GM19395 (cell line): ENCODE data around the gene MARK3.

Experiments
- ATAC-seq: cut with Tn5 transposase; IDR thresholded peaks from one replicate; pipeline ENCODE4 v1.9.1; 2021; ENCODE audit warnings: mild to moderate bottlenecking, moderate library complexity; ENCODE audit not compliant: unreplicated experiment

MARK3 gene

DNA sequence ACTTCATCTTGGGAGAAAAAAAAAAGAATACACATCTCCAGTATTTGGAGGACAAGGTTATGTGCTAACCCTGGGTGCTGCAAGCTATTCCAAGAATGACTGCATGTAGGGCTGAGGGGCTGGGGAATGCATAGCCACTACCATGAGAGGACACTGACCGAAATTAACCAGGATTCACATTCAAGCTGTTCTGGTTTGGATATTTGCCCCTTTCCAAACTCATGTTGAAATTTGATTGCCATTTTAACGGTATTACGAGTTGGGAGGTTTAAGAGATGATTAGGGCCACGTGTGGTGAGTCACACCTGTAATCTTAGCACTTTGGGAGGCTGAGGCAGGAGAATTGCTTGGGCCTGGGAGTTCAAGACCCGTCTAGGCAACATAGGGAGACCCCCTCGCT lies 18.5 kb upstream of the MARK3 start:
- ATAC-seq: no peak

DNA sequence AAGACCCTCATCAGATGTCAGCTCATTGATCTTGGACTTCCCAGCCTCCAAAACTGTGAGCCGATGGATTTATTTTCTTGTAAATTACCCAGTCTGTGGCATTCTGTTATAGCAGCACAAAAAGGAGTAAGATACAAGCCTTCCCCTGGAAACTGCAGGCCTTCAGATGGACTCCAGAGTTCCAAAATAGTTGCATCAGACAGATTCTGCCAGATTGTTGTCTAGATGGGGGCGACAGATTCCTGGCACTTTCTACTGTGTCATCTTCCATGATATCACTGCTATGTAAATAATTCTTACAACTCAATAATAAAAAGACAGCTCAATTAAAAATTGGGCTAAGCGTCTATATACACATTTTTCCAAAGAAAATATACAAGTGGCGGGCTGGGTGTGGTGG lies 17.2 kb upstream of the MARK3 start:
- no peak for ATAC-seq

DNA sequence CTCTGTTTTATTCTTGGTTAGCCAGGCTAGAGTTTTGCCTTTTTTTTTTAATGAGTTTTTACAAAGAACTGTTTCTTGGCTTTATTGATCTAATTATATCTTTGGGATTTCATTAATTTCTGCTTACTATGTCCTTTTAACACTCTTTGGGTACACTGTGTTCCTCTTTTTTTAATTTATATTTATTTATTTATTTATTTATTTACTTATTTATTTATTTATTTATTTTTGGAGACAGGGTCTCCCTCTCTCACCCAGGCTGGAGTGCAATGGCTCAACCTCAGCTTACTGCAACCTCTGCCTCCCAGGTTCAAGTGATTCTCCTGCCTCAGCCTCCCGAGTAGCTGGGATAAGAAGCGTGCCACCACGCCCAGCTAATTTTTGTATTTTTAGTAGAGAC lies 15.1 kb upstream of the MARK3 start:
- ATAC-seq: no peak

DNA sequence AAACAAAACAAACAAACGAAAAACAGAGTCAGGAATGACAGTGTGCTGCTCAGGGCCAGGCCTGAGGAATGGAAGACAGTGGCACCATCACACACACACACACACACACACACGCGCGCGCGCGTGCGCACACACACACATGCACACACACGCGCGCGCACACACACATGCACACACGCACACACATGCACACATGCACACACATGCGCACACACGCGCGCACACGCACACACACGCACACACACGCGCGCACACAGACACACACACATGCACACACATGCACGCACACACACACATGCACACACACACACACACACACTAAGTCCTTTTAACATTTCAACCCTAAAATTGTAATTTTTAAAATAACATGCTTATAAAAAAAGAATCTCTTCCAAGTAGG lies 13.2 kb upstream of the MARK3 start:
- ATAC-seq: no peak

DNA sequence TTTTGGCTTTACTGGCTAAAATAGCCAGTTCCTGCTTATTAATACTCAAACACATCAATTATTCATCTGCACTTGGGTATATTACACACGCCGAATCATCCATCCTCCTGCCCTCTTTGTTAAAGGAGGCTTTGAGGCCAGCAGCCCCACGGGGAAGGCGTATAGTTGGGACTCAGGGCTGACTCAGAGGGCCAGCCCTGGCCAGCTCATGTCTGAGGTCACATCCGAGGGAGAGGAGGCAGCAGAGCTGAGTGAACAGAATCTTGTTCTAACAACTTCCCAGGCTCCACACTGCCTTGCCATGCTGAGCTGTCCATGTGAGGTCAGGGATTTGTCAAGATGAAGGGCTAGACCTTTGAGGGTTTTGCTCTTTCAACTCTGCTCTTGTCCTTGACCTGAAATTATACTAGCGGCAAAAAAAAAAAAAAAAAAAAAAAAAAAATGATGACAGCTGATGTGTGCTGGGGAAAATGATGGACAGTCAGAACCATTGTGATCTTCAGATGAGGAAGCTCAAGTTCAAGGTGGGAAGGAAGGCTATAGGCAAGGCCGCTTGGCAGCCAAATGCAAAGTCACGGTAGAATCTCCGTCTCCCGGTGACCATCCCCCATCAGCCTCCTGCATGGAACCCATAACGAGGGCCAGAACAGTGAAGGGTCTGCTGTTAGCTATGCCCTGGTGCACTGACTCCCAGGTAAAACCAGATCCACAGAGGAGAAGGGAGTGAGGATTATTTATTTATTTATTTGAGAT lies 12.5 kb upstream of the MARK3 start:
- ATAC-seq: no peak

DNA sequence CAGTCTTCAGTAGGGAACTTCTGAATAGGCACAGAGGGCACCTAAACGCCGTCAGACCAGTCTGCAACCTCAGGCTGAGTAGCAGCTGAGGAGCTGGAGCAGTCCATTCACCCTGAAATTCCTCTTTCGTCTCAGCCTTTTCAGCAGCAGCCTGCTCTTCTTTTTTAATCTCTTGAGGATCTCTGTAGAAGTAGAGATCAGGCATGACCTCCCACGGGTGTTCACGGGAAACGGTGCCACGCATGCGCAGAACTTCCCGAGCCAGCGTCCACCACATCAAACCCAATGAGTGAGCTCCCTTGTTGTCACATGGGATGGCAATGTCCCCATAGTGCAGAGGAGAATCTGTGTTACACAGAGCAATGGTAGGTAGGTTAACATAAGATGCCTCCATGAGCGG lies 11.1 kb upstream of the MARK3 start:
- ATAC-seq: no peak

DNA sequence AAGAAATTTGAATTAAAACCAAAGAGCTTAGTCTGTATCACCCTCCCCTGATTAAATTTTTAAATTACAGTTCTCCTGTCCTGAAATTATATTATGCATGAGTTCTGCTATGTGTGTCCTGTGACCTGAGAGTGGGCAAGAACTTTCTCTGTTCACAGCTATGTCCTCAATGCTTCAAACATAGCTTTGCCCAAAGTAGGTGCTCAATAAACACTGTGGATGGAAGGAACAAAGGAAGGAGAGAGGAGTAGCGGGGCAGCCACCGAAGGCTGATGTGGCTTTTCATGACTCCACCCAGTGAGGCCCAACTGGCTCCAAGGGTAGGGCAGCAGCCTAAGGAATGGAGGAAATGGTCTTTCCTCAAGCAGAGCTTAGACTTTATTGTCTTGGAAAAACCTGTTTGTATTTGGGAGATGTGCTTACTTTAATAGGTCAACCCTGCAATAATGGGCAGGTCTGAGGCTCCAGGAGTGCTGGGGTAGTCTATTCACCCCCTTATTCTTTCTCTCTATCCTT lies 7.6 kb upstream of the MARK3 start:
- ATAC-seq: no peak

DNA sequence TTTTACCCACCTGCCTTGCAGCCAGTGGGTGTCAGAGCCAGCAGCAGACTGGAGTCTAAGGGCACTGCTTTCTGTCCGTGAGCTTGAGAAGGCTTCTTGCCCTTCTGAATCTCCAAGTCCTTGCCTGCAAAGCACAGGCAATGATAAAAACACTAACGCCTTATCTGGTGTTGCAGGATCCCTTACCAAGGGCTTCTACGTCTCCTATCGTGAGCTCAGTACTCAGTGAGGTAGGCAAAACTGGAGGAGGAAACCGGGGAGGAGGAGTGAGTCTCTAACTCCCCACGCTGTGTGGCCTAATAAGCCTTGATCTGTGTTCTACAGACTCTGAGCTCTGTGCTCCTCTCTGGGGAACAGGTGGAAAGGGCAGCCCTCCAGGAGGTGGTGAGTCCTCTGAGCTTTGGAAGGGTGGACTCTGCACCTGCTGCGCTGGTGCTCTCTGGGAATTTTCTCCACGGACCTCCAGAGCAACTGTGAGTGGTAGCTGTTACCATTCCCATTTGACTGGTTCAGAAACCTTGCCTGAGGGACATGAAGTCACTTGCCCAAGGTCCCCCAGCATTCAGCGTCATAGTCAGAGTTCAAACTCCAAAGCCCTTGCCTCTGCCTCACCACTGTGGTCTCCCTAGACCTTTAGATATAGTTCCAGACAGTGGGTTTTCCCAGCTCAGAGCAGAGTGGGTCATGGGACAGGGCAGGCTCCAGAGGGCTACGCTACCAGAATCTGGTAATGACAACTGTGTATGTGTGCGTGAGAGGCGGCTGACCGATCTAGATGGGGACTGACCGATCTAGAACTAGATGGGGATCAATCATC lies 7.0 kb upstream of the MARK3 start:
- ATAC-seq: no peak

DNA sequence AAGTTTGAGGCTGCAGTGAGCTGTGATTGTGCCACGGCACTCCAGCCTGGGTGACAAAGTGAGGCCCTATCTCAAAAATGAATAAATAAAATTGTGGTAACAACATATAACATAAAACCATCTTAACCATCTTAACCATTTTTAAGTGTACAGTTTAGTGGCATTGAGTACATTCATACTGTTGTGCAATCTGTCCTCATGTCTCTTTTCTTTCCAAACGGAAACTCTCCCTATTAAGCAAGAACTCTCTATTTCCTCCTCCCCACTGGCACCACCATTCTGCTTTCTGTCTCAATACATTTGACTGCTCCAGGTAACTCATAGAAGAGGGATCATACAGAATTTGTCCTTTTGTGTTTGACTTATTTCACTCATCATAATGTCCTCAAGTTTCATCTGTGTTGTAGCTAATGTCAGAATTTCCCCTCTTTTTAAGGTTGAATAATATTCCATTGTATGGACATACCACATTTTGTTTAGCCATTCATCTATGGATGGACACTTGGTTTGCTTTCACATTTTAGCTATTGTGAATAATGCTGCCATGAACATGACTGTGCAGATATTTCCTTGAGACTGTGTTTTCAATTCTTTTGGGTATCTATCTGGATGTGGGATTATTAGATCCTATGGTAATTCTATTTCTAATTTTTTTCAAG lies 4.4 kb upstream of the MARK3 start:
- no peak for ATAC-seq

DNA sequence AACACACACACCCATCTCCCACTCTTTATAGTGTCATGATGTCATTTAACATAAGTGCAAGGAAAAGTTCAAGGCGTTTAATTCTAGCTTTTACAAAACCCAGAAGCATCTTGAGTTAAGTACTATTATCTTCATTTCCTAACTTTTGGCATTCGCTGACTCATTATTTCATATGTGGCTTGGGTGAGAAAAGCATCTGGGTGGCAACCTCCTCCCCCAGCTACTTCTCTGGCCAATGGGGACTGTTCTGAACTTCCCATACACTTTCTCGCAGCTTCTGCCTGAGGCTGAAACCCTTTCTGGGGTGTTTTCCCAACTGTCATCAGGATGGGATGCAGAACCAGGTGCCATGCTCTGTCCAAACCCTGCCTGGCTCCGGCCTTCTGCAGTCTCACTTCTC lies 2.8 kb upstream of the MARK3 start:
- ATAC-seq: no peak

DNA sequence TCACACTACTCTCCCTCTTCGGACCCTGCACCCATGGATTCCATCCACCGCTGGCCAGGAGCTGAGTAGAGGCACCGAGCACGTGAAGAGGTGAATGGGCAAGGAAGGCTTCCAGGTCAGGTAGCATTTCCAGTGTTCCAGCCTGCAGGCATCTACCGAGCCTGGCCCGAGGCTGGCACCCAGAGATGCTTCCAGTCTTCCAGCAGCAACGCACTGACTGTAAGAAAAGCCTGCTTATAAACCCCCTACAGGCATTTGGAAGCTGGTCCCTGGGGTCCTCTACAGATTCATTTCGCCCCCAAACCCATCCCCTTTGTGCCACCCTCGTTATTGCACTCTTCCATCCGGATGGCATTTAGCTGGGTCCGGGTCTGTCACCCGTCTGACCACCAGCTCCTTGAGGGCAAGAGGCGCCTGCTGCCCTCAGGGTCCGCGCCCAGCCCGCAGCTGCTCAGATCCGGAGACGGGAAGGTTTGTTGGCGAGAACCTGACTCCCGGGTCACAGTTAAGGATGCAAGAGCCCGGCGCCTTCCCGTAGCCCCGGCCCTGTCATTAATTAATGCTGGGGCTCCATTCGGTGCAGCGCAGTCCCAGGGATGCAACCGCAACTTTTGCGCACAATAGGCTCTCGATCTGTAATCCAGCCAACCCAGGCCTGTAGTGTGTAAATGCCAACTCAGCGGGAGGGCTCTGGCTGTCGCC lies 614 bp upstream of the MARK3 start:
- peak; percentile 28 for ATAC-seq

DNA sequence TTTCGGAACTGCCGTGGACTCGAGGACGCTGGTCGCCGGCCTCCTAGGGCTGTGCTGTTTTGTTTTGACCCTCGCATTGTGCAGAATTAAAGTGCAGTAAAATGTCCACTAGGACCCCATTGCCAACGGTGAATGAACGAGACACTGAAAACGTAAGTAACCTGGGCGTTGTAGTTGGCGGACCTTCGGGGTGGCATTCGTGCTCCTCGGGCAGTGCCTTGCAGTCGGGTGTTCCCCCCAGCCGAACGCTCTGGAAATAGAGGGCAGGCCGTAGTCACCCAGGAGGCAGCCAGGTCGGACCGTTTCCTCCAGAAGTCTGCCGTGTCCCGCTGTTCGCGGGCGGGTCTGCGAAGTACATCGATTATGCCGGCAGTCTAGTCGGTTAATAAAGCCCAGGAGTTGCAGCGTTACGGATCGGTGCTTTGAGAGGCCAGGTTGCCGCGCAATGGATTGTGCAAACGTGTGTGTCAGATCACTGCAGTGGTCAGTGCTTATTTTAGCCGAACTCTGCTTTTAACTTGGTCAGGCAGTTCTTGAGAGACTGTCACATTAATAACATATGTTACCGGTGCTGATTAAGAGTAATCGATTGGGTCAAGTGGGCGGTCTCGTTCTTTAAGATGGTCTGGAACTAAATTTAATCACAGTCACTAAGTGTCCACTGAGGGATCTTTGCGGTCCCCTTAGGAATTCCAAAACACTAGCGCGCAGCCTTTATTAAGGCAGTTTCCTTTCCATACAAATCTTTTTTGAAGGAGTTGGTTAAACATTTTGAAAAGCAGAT lies 906 bp downstream of the MARK3 start:
- ATAC-seq: peak; percentile 13

DNA sequence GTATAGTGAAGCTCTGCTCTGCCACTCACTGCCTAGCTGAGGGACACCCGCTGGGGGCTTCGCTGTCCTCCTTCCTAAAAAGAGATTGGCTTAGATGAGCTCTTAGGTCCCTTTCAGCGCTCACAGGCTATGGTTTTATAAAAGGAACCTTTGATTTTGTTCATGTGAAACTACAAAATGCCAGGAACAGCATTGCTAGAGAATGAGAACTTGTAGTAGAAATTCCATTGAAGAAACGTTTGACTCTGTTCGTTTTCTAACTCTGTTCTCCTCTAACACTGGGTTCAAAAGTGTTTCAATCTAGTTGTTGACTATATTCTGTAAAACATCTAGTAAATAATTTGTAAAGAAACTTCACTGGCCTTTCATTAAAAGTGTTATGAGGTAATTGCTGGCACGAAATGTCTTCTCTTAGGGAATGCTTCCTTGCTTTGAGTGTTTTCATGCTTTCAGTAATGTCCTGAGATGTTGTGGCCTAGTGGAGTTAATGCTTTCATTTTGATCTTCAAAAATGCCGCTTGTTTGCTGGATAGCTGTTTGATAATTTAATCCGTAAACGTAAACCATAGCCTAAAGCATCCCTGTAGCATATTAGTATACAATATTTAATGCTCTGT lies 1.6 kb downstream of the MARK3 start:
- ATAC-seq: no peak

DNA sequence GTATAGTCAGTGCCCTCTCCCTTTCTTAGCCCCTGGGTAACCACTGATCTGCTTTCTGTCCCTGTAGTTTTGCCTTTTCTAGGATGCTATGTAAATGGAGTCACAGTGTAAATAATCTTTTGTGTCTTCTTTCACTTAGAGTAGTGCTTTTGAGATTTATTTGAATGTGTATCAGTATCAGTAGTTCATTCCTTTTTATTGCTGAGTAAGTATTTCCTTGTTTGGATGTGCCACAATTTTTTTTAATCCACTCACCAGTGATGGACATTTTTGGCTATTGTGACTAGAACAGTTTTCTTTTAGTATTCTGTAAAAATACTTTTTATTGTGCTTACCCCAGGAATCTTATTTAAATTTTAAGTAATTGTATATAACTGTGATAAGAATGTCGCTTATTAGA lies 3.4 kb downstream of the MARK3 start:
- no peak for ATAC-seq

DNA sequence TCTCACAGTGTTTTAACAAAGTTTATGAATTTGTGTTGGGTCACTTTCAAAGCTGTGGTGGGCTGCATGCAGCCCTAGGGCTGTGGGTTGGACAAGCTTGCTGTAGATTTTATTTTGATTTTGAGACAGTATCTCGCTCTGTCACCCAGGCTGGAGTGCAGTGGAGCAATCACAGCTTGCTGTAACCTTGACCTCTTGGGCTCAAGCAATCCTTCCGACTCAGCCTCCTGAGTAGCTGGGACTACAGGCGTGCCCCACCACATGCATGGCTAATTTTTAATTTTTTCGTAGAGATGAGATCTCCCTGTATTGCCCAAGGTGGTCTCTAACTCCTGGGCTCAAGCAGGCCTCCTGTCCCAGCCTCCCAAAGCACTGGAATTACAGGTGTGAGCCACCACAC lies 5.4 kb downstream of the MARK3 start:
- ATAC-seq: no peak

DNA sequence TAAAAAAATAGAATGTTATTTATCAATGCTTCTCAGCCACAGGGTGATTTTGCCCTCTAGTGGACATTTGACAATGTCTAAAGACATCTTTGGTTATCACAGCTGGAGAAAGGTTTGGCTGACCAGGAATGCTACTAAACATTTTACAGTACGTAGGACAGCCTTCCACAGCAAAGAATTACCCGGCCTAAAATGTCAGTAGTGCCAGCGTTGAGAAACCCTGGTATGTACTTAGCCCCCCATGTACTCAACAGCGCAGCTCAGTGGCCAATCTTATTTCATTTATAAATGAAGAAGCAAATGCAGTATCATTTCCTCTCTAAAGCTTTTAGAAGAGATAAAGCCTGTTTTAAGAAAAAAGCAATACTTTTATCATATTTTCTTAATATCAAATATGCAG lies 5.8 kb downstream of the MARK3 start:
- no peak for ATAC-seq

DNA sequence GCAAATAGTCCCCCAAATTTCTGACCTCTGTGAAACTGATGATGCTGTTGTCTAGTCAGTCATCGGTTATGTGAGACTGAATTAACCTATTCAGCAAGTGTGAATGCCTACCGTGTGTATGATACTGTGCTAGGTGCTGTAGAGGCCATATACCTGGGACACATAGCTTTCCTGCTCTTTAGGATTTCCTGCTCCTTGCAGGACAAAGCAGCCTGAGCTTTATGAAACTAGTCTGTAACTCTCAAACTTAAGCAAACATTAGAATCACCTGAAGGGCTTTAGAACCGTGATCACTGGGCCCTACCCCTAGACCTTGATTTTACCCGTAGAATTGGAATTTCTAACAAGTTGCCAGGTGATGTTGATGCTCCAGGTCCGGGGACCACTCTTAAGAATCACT lies 6.9 kb downstream of the MARK3 start:
- ATAC-seq: no peak

DNA sequence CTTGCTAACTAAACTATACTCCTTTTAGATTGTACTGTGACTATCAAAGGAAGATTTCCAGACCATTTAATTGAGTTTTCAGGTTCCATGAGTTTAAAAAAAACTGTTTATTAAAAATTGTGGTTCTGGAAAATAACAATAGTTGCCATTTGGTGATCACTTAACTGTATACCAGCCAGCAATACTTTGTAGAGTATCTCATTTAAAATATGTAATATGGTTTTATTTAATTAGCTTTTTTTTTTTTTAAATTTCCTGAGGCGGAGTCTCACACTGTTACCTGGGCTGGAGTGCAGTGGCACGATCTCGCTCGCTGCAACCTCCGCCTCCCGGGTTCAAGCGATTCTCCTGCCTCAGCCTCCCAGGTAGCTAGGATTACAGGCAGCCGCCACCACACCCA lies 7.4 kb downstream of the MARK3 start:
- no peak for ATAC-seq

DNA sequence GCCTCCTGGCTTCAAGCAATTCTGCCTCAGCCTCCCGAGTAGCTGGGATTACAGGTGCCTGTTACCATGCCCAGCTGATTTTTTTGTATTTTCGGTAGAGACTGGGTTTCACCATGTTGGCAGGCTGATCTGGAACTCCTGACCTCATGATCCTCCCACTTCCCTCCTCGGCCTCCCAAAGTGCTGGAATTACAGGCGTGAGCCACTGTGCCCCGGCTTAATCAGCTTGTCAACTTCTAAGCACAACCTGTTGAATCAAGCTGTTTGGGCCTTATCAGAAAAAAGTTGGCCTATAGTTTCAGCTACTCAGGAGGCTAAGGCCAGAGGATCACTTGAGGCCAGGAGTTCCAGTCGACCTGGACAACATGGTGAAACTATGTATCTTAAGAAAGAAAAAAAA lies 7.9 kb downstream of the MARK3 start:
- ATAC-seq: no peak
